Fibroblast of villous mesenchyme (primary cell): ENCODE data around the gene SLC4A7. TPM values are rescaled to one million over a fixed set of nuclear protein-coding genes. Genes with fewer than 3 reads are reported as not detected.

Experiments
- DNase-seq: peaks from one replicate; pipeline ENCODE4 v3.0.0-alpha.2; 2010; ENCODE audit warnings: low read depth
- H3K4me3 ChIP-seq: 2 replicates; pipeline ENCODE4 v1.5.1; 2011; ENCODE audit warnings: low read depth, mild to moderate bottlenecking, low read length
- CTCF ChIP-seq: IDR thresholded peaks from 2 replicates; pipeline ENCODE4 v1.5.1; 2012; ENCODE audit warnings: low read depth, mild to moderate bottlenecking, low read length; ENCODE audit not compliant: insufficient read depth
- total RNA-seq: library from RNA; depleted of rRNA; stranded (reverse); fragments of >200 nt; gene quantifications from 2 replicates; pipeline ENCODE4 v1.2.3, GENCODE V29; 2012

Gene SLC4A7
- total RNA-seq, 1 donor, result 78.2 TPM

GRCh38 chr3:27366062-27366591, 118.1 kb downstream of the SLC4A7 start:
- DNase-seq, result no peak
- H3K4me3 ChIP-seq, result no peak overlapping the region
- no peak for TF ChIP-seq CTCF

- TF ChIP-seq CTCF, result no peak
- DNase-seq, result peak; percentile 65
- H3K4me3 ChIP-seq, result no peak overlapping the region
These were observed 123.8 kb downstream of the SLC4A7 start for GRCh38 chr3:27360113-27361078.

- TF ChIP-seq CTCF, result no peak
- DNase-seq, result no peak
- H3K4me3 ChIP-seq, result no peak overlapping the region
These were observed 125.8 kb downstream of the SLC4A7 start for GRCh38 chr3:27358372-27358771.

GRCh38 chr3:27357665-27358258, 126.4 kb downstream of the SLC4A7 start:
- no peak overlapping the region for H3K4me3 ChIP-seq
- DNase-seq, result peak; percentile 71
- peak; percentile 81 for TF ChIP-seq CTCF

GRCh38 chr3:27356976-27357375, 127.2 kb downstream of the SLC4A7 start:
- no peak for TF ChIP-seq CTCF
- DNase-seq, result peak; percentile 35
- no peak overlapping the region for H3K4me3 ChIP-seq

- TF ChIP-seq CTCF, result no peak
- no peak overlapping the region for H3K4me3 ChIP-seq
- DNase-seq, result no peak
These were observed 129.5 kb downstream of the SLC4A7 start for GRCh38 chr3:27354588-27355203.
